ENCODE results near the gene CACNG3. TPM values are rescaled to one million over a fixed set of nuclear protein-coding genes. Genes with fewer than 3 reads are reported as not detected.
"Not testable (repeated sequence)": the region's sequence is repeated elsewhere in the genome, so short reads cannot be mapped to it uniquely, and the experiment has no call there.

Gene CACNG3
- 0.02 TPM in 1 of 2 replicates, not detected in the other for total RNA-seq (2014; rRNA removed; shearing (Covaris generic))

- H3K36me3 ChIP-seq = no peaks in the 10 kb centered on the region
Measured at GRCh38 chr16:24255456-24256371, at the start of gene CACNG3. CACNG3 (plus strand) TSS chr16:24256335; CDS start chr16:24256755, 420 bp downstream.

GRCh38 chr16:24206926-24207325 is 49.2 kb upstream of the CACNG3 start:
- Histone ChIP-seq H3K27ac (no peak overlapping the region), H3K4me1 (no peaks in the 10 kb centered on the region), H3K27me3 (no peaks in the 10 kb centered on the region; the same call in 1 of the 2 replicates), H3K36me3 (no peaks in the 10 kb centered on the region), H3K9me3 (replicated peaks) (no peaks in the 10 kb centered on the region), H3K4me3 (no peak overlapping the region)
- no peak for DNase-seq

More at GRCh38 chr16:24255456-24256371, at the start of gene CACNG3:
- Histone ChIP-seq H3K4me1 (no peaks in the 10 kb centered on the region), H3K27me3 (no peaks in the 10 kb centered on the region), H3K4me3 (no peak within 1 kb of the TSS), H3K27ac (no peak within 1 kb of the TSS), H3K9me3 (replicated peaks) (no peaks in the 10 kb centered on the region)
- DNase-seq = peak; percentile 31 to 47

GRCh38 chr16:24208710-24209109 is 47.4 kb upstream of the CACNG3 start:
- H3K27ac ChIP-seq = no peak overlapping the region
- DNase-seq = no peak
- H3K4me1 ChIP-seq = no peaks in the 10 kb centered on the region
- H3K36me3 ChIP-seq = no peaks in the 10 kb centered on the region
- H3K4me3 ChIP-seq = no peak overlapping the region
- no peaks in the 10 kb centered on the region for H3K9me3 ChIP-seq (replicated peaks)
- no peaks in the 10 kb centered on the region; the same call in none of the 2 replicates for H3K27me3 ChIP-seq

DNA sequence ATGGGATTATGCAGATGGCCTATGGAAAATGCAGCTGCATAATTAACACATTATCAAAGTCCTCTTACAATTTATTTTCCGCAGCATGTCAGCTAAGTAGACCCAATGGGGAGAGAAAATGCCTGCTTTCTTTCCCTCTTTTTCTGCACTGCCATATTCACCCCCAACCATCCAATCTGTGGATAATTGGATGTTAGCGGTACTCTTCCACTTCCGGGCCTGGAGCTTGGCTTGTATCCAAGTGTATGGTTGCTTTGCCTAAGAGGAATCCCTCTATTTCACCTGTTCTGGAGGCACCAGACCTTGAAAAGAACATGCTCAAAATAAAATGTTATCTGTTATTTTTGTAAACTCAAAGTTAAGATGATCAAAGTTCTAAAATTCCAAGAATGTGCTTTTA is 41.1 kb upstream of the CACNG3 start:
- H3K36me3 ChIP-seq = no peaks in the 10 kb centered on the region
- no peak overlapping the region for H3K4me3 ChIP-seq
- no peaks in the 10 kb centered on the region; the same call in 1 of the 2 replicates for H3K27me3 ChIP-seq
- H3K9me3 ChIP-seq (replicated peaks) = no peaks in the 10 kb centered on the region
- no peak overlapping the region for H3K27ac ChIP-seq
- H3K4me1 ChIP-seq = no peaks in the 10 kb centered on the region
- DNase-seq = no peak

DNA sequence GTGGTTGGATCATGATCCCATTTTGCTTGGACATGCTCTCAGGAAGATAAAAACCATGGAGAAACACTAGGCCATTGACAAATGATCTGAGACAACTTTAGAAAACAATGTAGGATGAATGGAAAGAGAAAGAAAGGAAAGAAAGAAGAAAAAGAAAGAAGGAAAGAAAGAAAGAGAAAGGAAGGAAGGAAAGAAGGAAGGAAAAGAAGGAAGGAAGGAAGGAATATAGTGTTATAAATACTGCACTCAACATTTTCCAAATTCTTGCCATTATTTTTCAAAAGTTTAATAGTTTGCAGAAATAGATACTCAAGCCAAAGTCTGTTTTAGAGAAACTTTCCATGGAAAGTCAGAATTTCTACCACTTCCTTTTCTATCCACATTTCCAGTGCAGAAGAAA is 39.2 kb upstream of the CACNG3 start:
- Histone ChIP-seq H3K36me3 (no peaks in the 10 kb centered on the region), H3K27ac (no peak overlapping the region), H3K27me3 (no peaks in the 10 kb centered on the region; the same call in 1 of the 2 replicates), H3K9me3 (replicated peaks) (no peaks in the 10 kb centered on the region), H3K4me1 (no peaks in the 10 kb centered on the region), H3K4me3 (no peak overlapping the region)
- DNase-seq = no peak

DNA sequence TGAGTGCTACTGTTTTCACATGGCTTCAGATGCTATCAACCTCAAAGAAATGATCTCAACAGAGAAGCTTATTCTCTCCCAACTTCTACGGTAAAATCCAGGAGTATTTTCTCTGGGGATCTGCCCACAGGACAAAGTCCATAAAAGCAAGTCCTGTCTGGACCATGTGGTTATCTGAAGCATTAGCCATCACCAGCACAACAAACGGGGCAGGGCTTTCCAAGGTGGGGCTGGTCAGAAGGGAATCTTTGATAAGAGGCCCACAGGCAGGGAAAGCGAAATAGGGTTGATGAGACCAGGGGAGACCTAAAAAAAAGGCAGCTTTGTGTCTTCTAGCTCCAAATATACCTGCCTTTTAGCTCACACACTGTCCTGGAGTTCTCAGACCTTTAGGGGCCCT is 38.7 kb upstream of the CACNG3 start:
- Histone ChIP-seq H3K36me3 (no peaks in the 10 kb centered on the region), H3K27me3 (no peaks in the 10 kb centered on the region; the same call in 1 of the 2 replicates), H3K27ac (no peak overlapping the region), H3K4me3 (no peak overlapping the region), H3K9me3 (replicated peaks) (no peaks in the 10 kb centered on the region), H3K4me1 (no peaks in the 10 kb centered on the region)
- no peak for DNase-seq

DNA sequence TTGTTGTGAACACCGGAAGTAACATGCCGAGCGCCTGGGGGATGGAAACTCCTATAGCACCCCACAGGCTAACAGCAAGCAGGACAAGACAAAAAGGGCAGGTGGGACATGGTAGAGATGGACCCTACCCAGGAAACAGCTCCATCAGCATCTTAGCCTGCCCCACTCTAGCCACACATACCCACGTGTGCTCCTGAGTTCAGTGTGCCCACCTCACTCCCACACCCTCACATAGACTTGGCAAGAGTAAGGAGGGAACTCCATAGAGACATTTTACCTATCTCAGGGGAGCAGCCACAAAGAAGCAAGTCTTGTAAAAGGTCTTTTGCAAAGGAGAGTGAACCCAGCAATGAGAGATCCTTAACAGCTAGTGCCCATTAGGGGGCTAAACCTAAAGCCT is 37.8 kb upstream of the CACNG3 start:
- H3K4me1 ChIP-seq = no peaks in the 10 kb centered on the region
- H3K27me3 ChIP-seq = no peaks in the 10 kb centered on the region; the same call in 1 of the 2 replicates
- H3K27ac ChIP-seq = no peak overlapping the region
- no peak for DNase-seq
- H3K36me3 ChIP-seq = no peaks in the 10 kb centered on the region
- H3K4me3 ChIP-seq = no peak overlapping the region
- no peaks in the 10 kb centered on the region for H3K9me3 ChIP-seq (replicated peaks)

GRCh38 chr16:24221219-24221618 is 34.9 kb upstream of the CACNG3 start:
- Histone ChIP-seq H3K9me3 (replicated peaks) (no peaks in the 10 kb centered on the region), H3K4me1 (no peaks in the 10 kb centered on the region), H3K36me3 (no peaks in the 10 kb centered on the region), H3K27me3 (no peaks in the 10 kb centered on the region), H3K27ac (no peak overlapping the region), H3K4me3 (no peak overlapping the region)
- no peak for DNase-seq

DNA sequence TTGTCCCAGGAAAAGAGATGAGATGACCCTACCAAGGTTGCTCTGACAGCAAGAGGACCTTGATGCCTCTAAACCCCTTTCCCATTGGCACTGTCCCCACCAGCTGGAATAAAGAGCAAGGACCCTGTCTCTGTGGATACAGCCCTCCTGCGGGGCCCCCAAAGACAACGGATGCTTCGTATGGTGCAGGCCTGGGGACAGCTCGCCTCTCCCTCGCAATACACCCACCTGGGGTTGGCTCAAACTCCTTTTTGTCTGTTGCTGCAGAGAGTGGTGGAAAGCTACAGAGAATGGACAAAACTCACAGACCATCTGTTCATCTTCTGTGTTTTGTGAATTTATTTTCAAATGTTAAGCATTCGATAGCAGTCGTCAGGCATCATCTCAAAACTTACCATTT is 27.6 kb upstream of the CACNG3 start:
- Histone ChIP-seq H3K4me3 (no peak overlapping the region), H3K4me1 (no peaks in the 10 kb centered on the region), H3K27ac (no peak overlapping the region), H3K27me3 (no peaks in the 10 kb centered on the region), H3K36me3 (no peaks in the 10 kb centered on the region), H3K9me3 (replicated peaks) (no peaks in the 10 kb centered on the region)
- DNase-seq = no peak

- Histone ChIP-seq H3K9me3 (replicated peaks) (no peaks in the 10 kb centered on the region), H3K27ac (no peak overlapping the region), H3K27me3 (no peaks in the 10 kb centered on the region), H3K4me3 (no peak overlapping the region), H3K4me1 (no peaks in the 10 kb centered on the region), H3K36me3 (no peaks in the 10 kb centered on the region)
- DNase-seq = no peak
Measured at GRCh38 chr16:24232936-24233335, 23.2 kb upstream of the CACNG3 start.

GRCh38 chr16:24234737-24235136 is 21.4 kb upstream of the CACNG3 start:
- Histone ChIP-seq H3K36me3 (no peaks in the 10 kb centered on the region), H3K27me3 (no peaks in the 10 kb centered on the region), H3K4me3 (no peak overlapping the region), H3K9me3 (replicated peaks) (no peaks in the 10 kb centered on the region), H3K4me1 (no peaks in the 10 kb centered on the region), H3K27ac (no peak overlapping the region)
- no peak for DNase-seq

DNA sequence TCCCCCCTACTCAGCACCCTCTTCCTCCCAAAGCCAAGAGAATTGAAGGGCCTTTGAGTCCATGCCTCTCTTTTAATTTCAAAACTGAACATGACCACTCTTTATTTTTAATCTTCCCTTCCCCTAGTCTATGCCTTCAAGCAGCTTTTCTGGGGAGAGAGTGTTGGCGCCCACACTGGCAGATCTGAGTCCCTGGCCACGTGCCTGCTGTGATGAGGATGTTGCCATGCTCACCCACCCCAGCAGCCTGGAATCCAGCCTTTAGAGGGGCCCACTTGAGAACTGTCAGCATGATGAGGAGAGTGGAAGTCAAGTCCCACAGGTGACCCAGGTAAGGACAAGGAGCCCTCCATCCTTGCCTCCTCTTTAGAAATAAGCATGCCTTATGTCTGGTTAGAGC is 20.3 kb upstream of the CACNG3 start:
- H3K36me3 ChIP-seq = no peaks in the 10 kb centered on the region
- DNase-seq = no peak
- no peaks in the 10 kb centered on the region for H3K4me1 ChIP-seq

GRCh38 chr16:24238846-24239245 is 17.3 kb upstream of the CACNG3 start:
- not testable (repeated sequence) for H3K27me3 ChIP-seq; H3K4me1 ChIP-seq; H3K9me3 ChIP-seq (replicated peaks); H3K4me3 ChIP-seq; DNase-seq; H3K27ac ChIP-seq; H3K36me3 ChIP-seq

More for the DNA sequence above, 20.3 kb upstream of the CACNG3 start:
- H3K9me3 ChIP-seq (replicated peaks) = no peaks in the 10 kb centered on the region
- H3K4me3 ChIP-seq = no peak overlapping the region
- no peak overlapping the region for H3K27ac ChIP-seq
- no peaks in the 10 kb centered on the region for H3K27me3 ChIP-seq

GRCh38 chr16:24246911-24247607 is 9.1 kb upstream of the CACNG3 start:
- Histone ChIP-seq H3K9me3 (replicated peaks) (no peaks in the 10 kb centered on the region), H3K36me3 (no peaks in the 10 kb centered on the region)

GRCh38 chr16:24253192-24253591 is 2.9 kb upstream of the CACNG3 start:
- Histone ChIP-seq H3K4me3 (no peak overlapping the region), H3K9me3 (replicated peaks) (no peaks in the 10 kb centered on the region), H3K27ac (no peak overlapping the region), H3K4me1 (no peaks in the 10 kb centered on the region), H3K36me3 (no peaks in the 10 kb centered on the region), H3K27me3 (no peaks in the 10 kb centered on the region)
- peak; percentile 17 to 55 for DNase-seq

More at GRCh38 chr16:24246911-24247607, 9.1 kb upstream of the CACNG3 start:
- no peak for DNase-seq
- no peak overlapping the region for H3K4me3 ChIP-seq
- H3K27me3 ChIP-seq = no peaks in the 10 kb centered on the region
- H3K4me1 ChIP-seq = no peaks in the 10 kb centered on the region
- no peak overlapping the region for H3K27ac ChIP-seq

Measured in SJCRH30 (cell line).